NCI-H510A treated with DMSO at 0.1 percent for 48 hours (cell line): ENCODE data around the gene HSPA12B.

ENCODE experiments used
- DNase-seq: peaks from one replicate; lab custom pipeline; 2025; lab: John Stamatoyannopoulos, UW

HSPA12B gene

GRCh38 chr20:3704087-3704486, 28.4 kb upstream of the HSPA12B start:
- no peak for DNase-seq

GRCh38 chr20:3705491-3705969, 27.0 kb upstream of the HSPA12B start:
- no peak for DNase-seq

DNA sequence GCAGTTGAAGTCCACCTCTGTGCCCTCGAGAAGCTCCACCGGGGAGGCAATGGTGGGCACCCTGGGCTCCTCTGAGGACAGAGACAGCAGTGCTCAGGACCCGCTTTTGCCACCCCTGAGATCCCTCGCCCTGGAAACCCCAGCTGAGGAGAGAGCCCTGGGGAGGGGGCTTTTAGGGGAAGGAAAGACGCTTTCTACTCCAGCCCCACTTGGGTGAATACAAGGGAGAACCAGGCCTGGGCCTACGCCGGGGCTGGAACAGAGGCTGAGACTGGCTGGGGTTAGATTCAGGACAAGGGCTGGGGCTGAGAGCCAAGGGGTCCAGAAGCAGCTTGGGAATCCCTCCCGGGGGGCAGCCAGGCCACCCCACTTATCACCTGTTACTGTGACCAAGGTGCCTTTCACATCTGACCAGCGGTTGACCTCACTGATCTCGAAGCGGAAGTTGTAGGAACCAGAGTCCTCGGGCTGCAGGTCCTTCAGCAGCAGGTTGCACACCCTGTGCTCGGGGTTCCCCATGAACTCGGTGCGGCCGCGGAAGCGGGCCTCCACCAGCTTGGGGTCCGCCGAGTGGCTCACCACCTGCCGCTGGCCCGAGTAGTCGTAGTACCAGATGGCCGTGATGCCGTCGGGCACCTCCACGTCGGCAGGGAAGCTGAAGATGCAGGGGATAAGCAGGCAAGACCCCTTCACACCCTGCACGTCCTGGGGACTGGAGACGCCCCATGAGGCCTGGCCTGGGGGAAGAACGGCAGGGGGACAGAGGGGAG, 26.3 kb upstream of the HSPA12B start:
- DNase-seq, result no peak

DNA sequence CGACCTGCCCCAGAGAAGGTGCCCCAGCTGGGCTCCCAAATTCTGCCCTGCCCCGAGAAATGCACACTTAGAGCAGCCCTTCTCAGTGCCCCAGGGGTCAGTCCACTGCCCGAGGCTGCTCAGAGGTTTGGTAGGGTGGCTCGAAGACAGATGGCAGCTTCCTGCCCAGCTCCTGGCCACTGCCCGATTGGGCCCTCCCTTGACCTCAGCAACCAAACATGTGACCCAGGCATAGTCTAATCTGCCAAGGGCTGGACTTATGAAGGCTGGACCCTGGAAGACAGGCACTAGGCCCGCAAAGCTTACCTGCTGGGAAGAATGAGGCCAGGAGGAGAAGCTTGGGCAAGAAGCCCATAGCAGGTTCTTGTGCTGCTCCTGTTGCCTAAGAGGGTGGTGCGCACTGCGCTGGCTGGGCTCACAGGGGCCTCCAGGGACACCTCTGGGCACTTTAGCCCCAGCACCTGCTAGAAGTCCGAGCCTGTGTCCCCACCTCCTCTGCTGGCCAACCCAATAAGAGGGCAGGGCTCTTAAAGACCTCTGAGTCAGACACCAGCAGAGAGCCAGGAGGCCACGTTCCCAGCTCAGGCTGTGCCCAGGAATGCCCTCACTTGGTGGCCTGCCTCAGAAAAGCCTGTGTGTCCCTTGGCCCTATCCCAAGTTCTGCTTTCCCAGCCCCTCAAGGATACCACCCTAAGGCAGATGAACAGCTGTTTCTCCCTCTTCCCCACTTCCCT, 25.5 kb upstream of the HSPA12B start:
- DNase-seq, result no peak

DNA sequence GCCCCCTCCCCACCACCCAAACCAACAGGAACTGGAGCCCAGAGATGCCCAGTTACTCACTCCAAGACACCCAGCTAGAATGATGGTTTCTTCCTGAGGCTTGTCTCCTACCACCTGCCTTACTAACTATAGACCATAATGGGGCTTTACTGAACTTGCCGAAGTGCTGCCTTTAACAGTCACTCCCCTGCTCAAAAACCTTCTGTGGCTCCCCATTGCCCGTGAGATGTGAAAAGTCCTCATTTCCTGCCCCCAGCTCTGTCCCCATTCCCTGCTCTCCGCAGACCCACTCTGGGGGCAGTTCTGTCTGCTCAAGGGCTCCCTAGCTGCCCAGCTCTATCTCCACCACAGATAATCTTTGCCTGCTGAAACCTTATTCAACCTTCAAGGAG, 25.0 kb upstream of the HSPA12B start:
- no peak for DNase-seq

DNA sequence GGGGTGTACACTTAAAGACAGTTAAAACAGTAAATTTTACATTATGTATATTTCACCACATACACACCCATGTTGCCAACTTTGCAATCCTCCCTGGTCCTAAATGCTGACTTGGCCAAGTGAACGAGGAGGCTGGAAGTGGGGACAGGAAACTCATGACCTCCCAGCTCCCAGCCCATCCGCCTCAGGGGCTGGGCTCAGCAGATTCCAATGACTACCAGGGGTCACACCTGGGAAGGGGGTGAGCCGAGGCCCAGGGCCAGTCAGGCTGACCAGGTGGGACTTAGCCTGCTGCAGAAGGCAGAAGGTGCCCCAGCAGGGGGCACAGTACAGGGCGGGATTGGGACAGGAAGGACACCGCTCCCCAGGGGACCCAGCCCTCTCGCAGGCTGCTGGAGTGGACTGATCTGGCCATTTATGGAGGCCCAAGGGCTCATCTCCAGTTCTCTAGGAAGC, 22.4 kb upstream of the HSPA12B start:
- DNase-seq, result no peak

GRCh38 chr20:3710703-3711483, 21.6 kb upstream of the HSPA12B start:
- peak; percentile 62 for DNase-seq

GRCh38 chr20:3711484-3711941, 21.0 kb upstream of the HSPA12B start:
- DNase-seq, result no peak

GRCh38 chr20:3712279-3712873, 20.1 kb upstream of the HSPA12B start, which contains the start of gene SIGLEC1:
SIGLEC1 (minus strand) TSS chr20:3712600; CDS start chr20:3707128, 5,472 bp downstream.
- DNase-seq, result no peak

- no peak for DNase-seq
These were observed 18.4 kb upstream of the HSPA12B start for GRCh38 chr20:3714092-3714491.

DNA sequence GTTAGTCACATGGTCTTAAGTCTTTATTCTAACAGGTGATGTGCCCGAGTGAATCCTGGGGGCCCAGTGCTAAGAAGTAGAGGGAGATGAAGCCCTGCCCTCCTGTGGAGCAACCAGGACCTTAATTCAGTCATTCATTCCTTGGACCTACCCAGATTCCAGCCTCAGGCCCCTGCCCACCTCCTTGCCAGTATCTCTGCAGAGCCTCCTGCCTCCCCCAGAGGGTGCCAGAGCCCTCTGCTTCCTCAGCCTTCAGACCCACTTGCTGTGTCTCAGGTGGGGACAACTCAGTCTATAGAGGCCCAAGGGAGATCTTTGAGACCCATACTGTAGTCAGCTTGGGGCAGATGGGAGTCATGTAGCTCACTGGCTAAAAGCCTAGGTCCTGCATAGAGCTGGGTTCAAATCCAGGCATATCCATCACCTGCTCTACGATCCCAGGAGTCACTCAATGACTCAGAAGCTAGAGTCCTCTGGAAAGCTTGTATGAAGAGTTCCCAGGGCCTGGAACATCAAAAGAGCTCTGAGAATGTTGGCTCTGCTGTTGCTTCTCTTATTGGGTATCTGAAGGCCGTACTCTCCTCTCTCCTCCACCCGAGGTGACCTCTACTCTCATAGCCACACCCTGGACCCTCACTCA, 16.2 kb upstream of the HSPA12B start:
- DNase-seq, result peak; percentile 46

GRCh38 chr20:3719046-3719445, 13.4 kb upstream of the HSPA12B start:
- no peak for DNase-seq

DNA sequence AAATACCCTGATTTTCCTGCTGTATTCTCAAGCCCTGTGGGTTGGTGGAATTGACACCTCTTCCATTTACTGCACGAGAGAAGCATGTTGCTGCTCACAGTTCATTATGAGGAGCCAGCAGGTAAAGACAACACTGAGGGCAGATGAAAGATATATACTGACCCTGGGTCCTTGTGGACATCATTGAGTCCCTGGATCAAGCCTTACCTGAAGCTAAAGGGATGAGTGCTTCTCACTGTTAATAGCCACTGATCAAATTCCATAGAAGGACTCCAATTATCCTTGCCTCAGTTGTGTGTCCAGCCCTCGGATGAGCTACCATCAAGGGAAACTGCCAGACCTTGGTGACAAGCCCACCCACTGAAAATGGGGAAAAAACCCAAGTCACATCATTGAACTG, 12.4 kb upstream of the HSPA12B start:
- no peak for DNase-seq

DNA sequence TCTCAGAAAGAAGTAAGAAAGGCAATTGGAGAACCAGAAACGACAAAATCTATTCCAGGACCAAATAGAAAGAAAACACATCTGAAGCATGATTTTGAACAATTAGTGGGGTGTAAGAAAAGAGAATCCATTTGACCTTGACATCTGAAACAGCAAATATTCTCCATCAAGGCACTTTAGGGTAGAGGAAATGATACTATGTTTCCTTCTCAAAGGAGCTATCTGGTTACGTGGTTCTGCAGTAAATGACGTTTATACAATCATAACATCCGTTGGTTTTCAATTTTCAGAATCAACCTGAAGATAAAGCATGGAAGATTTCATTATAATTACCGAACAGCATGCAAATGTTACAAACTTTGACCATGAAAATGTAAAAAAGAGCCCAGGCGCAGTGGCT, 11.9 kb upstream of the HSPA12B start:
- DNase-seq, result no peak

DNA sequence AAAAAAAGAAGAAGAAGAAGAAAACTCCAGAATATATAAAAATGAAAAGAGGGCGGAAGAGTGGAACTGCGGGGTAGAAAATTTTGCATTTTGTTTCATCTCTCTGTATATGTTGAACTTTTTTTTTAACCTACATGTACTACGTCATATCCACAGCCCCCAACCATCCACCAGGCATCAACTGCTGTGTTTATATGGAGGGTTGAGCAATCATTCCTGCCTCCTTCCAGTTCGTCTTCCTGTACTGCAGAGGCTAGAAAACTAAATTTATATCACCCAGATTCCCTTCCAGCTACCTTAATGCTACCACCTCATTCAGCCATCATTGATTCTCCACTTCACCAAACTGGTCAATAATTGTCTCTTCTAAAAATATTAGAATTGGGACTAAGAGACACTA, 10.6 kb upstream of the HSPA12B start:
- DNase-seq, result no peak

- no peak for DNase-seq
These were observed 9.2 kb upstream of the HSPA12B start for GRCh38 chr20:3723284-3723683.

DNA sequence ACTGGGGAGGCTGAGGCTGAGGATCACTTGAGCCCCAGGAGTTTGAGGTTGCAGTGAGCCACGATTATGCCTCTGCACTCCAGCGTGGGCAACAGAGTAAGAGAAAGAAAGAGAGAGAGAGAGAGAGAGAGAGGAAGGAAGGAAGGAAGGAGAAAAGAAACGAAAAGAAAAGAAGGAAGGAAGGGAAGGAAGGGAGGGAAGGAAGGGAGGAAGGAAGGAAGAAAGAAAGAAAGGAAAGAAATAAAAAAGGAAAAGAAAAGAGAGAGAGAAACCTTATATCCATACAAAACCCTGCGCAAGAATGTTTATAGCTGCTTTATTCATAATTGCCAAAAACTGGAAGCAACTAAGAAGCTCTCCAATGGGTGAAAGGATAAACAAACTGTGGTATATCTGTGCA, 8.1 kb upstream of the HSPA12B start:
- DNase-seq, result no peak

- DNase-seq, result no peak
These were observed 5.0 kb upstream of the HSPA12B start for GRCh38 chr20:3727401-3728021.

DNA sequence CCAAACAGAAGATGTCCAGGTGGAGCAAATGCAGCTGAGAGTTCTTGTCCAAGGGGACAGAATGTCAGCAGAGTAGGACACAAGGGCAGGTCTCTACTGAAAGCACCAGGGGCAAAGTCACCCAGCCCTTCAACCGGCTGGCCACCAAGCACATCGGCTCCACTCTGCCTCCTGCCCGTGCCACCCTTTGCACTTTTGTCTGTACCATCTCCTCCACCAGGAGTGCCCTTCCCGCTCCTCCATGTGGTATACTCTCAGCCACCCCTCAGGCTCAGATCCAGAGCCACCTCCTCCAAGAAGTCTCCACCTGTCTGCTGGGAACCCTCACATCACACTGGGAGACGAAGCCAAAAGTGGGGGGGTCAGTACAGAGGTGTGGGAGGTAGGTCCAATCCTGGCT, 4.1 kb upstream of the HSPA12B start:
- no peak for DNase-seq

DNA sequence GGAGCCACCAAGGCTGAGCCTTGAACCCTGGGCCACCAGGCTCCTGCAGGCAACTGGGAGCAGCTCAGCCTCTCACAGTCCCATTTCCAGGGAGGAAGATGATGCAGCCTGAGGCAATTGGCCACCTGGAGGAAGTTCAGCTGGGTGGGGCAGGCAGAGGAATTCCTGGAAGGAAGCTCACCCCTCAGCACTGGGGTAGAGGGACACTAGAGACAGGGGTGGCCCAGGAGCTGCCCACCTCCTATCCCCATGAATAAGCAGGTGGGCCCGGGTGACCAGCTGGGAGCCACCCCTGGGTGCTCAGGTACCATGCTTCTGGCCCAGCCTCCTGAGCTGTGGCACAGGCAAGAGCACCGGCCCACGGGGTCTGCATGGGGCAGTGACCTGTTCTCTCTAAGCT, 3.6 kb upstream of the HSPA12B start:
- DNase-seq, result no peak

DNA sequence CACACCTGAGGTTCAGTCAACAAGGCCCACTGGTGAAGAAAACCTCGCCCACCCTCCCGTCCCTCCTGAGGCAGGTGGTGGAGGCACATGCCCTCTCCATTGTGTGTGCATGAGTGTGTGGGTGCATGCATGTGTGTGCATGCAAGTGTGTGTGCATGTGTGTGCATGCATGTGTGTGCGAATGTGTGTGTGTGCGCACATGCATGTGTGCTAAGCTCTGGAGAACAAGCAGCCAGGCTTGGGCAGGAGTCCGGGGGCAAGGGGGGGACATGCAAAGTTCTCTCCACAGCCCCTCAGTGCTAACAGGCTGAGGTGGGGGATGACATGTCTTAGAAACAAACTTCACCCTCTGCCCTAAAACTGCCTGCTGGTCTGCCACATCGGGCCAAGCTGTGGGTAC, 3.1 kb upstream of the HSPA12B start:
- DNase-seq, result no peak
